HepG2 (cell line): ENCODE data around the gene CDK5RAP1. TPM values are rescaled to one million over a fixed set of nuclear protein-coding genes. Genes with fewer than 3 reads are reported as not detected.

Experiments used
- CREB1 ChIP-seq, 2 experiments: fragments of 450-650 bp in 1 of 2; IDR thresholded peaks; 2 replicates each; pipeline ENCODE4 v1.6.1; 2016 to 2017; ENCODE audit warnings: control low read depth in 1 of 2, mild to moderate bottlenecking in 1 of 2, missing compliant biosample characterization in 1 of 2, missing genetic modification characterization in 1 of 2
- CREM ChIP-seq, 2 experiments: sonication (generic) in 1 of 2; formaldehyde crosslinking in 1 of 2; IDR thresholded peaks; 2 replicates each; pipeline versions ENCODE4 v1.4.0 to v1.6.1; 2016 to 2020; ENCODE audit warnings: antibody characterized with exemption in 1 of 2, mild to moderate bottlenecking in 1 of 2, missing genetic modification reagents in 1 of 2
- DR1 ChIP-seq: sonication (generic); formaldehyde crosslinking; IDR thresholded peaks from 2 replicates; pipeline ENCODE4 v1.8.0; 2021; ENCODE audit warnings: mild to moderate bottlenecking, missing genetic modification reagents, inconsistent platforms
- MEIS1 ChIP-seq: sonication (generic); formaldehyde crosslinking; IDR thresholded peaks from 2 replicates; pipeline ENCODE4 v1.9.0; 2021; ENCODE audit warnings: mild to moderate bottlenecking, missing genetic modification reagents, moderate library complexity, borderline replicate concordance
- NR2F1 ChIP-seq, 2 experiments: fragments of 450-650 bp in 1 of 2; formaldehyde crosslinking in 1 of 2; IDR thresholded peaks; 2 replicates each; pipeline versions ENCODE4 v1.5.0 to v1.6.1; 2016 to 2020; ENCODE audit warnings: mild to moderate bottlenecking in 1 of 2, missing compliant biosample characterization in 1 of 2, missing genetic modification reagents in 1 of 2, moderate library complexity in 1 of 2
- PRMT3 ChIP-seq: sonication (generic); formaldehyde crosslinking; IDR thresholded peaks from 2 replicates; pipeline ENCODE4 v1.8.1; 2022; ENCODE audit warnings: low read depth, mild to moderate bottlenecking, moderate library complexity, missing genetic modification reagents, borderline replicate concordance
- RBM39 ChIP-seq: fragments of 200-400 bp; formaldehyde crosslinking; IDR thresholded peaks from one replicate; pipeline ENCODE4 v1.6.1; 2018; ENCODE audit warnings: antibody characterized with exemption, mild to moderate bottlenecking, low read depth, low read length; ENCODE audit not compliant: poor library complexity, severe bottlenecking
- RFXAP ChIP-seq: sonication (generic); formaldehyde crosslinking; IDR thresholded peaks from 2 replicates; pipeline ENCODE4 v1.4.0; 2020; ENCODE audit warnings: missing genetic modification reagents, borderline replicate concordance
- ZBTB3 ChIP-seq: sonication (generic); formaldehyde crosslinking; IDR thresholded peaks from 2 replicates; pipeline ENCODE4 v1.4.0; 2020; ENCODE audit warnings: low read depth, mild to moderate bottlenecking, moderate library complexity, missing genetic modification reagents, borderline replicate concordance
- ZNF10 ChIP-seq: sonication (generic); formaldehyde crosslinking; IDR thresholded peaks from 2 replicates; pipeline ENCODE4 v1.4.0; 2020; ENCODE audit warnings: mild to moderate bottlenecking, low read depth, missing genetic modification reagents, borderline replicate concordance
- ZNF329 ChIP-seq: sonication (generic); formaldehyde crosslinking; IDR thresholded peaks from 2 replicates; pipeline ENCODE4 v1.9.0; 2021; ENCODE audit warnings: low read depth, mild to moderate bottlenecking, missing genetic modification reagents
- ZNF414 ChIP-seq: sonication (generic); formaldehyde crosslinking; IDR thresholded peaks from 2 replicates; pipeline ENCODE4 v1.5.0; 2020; ENCODE audit warnings: missing genetic modification reagents
- ZNF432 ChIP-seq: sonication (generic); formaldehyde crosslinking; IDR thresholded peaks from 2 replicates; pipeline ENCODE4 v1.5.0; 2020; ENCODE audit warnings: missing genetic modification reagents, mild to moderate bottlenecking, borderline replicate concordance
- ZNF484 ChIP-seq: sonication (generic); formaldehyde crosslinking; IDR thresholded peaks from 2 replicates; pipeline ENCODE4 v1.5.1; 2020; ENCODE audit warnings: mild to moderate bottlenecking, low read depth, missing genetic modification reagents, borderline replicate concordance
- ZNF569 ChIP-seq: sonication (generic); formaldehyde crosslinking; IDR thresholded peaks from 2 replicates; pipeline ENCODE4 v1.5.0; 2020; ENCODE audit warnings: mild to moderate bottlenecking, missing genetic modification reagents, moderate library complexity, borderline replicate concordance
- ZNF570 ChIP-seq: sonication (generic); formaldehyde crosslinking; IDR thresholded peaks from 2 replicates; pipeline ENCODE4 v1.4.0; 2020; ENCODE audit warnings: mild to moderate bottlenecking, missing genetic modification reagents, borderline replicate concordance
- ZNF572 ChIP-seq: sonication (generic); formaldehyde crosslinking; IDR thresholded peaks from 2 replicates; pipeline ENCODE4 v1.5.1; 2020; ENCODE audit warnings: mild to moderate bottlenecking, missing genetic modification reagents
- ZNF75D ChIP-seq: sonication (generic); formaldehyde crosslinking; IDR thresholded peaks from 2 replicates; pipeline ENCODE4 v1.8.1; 2023; ENCODE audit warnings: missing genetic modification reagents, mild to moderate bottlenecking, borderline replicate concordance
- ZNF883 ChIP-seq: sonication (generic); formaldehyde crosslinking; IDR thresholded peaks from 2 replicates; pipeline ENCODE4 v1.5.1; 2020; ENCODE audit warnings: mild to moderate bottlenecking, missing genetic modification reagents; ENCODE audit errors: not compliant biosample characterization
- polyA plus RNA-seq, 8 experiments: library from polyadenylated mRNA; depleted of rRNA in 3 of 8; stranded (reverse) in 7 of 8; unstranded in 1 of 8; fragments of >200 nt; fragmentation: Illumina TruSeq in 4 of 8; extraction: Trizol in 4 of 8; gene quantifications; 2 replicates each; pipeline versions ENCODE4 v1.2.1 to v1.2.3, GENCODE V29; 2011 to 2016; ENCODE audit warnings: low read depth in 4 of 8, missing spikeins in 1 of 8, mixed read lengths in 1 of 8; ENCODE audit not compliant: insufficient read depth in 1 of 8
- total RNA-seq, 5 experiments: library from RNA; depleted of rRNA; stranded (reverse); fragments of >200 nt; fragmentation: Illumina TruSeq; extraction: Trizol; gene quantifications; 2 replicates each; pipeline ENCODE4 v1.2.3, GENCODE V29; 2016; ENCODE audit warnings: low read depth in 1 of 5
- TF ChIP-seq, protein P1 (sequence below): sonication (generic); formaldehyde crosslinking; IDR thresholded peaks from 2 replicates; pipeline ENCODE4 v1.8.0; 2022; ENCODE audit warnings: mild to moderate bottlenecking, missing genetic modification reagents, borderline replicate concordance
- TF ChIP-seq, protein P2 (sequence below): sonication (generic); formaldehyde crosslinking; IDR thresholded peaks from 2 replicates; pipeline ENCODE4 v1.8.1; 2022; ENCODE audit warnings: mild to moderate bottlenecking, missing genetic modification reagents
- TF ChIP-seq, protein P3 (sequence below): IDR thresholded peaks from 2 replicates; pipeline ENCODE4 v1.6.1; 2018; ENCODE audit warnings: missing genetic modification reagents, mild to moderate bottlenecking, missing compliant biosample characterization

The CDK5RAP1 gene
- total and polyA plus RNA-seq, 2 of the 13 experiments (the other 11 are each of a cell fraction or from before 2014, with no cell fraction given): 53.6 to 98.2 TPM

- TF ChIP-seq, protein P1, sequence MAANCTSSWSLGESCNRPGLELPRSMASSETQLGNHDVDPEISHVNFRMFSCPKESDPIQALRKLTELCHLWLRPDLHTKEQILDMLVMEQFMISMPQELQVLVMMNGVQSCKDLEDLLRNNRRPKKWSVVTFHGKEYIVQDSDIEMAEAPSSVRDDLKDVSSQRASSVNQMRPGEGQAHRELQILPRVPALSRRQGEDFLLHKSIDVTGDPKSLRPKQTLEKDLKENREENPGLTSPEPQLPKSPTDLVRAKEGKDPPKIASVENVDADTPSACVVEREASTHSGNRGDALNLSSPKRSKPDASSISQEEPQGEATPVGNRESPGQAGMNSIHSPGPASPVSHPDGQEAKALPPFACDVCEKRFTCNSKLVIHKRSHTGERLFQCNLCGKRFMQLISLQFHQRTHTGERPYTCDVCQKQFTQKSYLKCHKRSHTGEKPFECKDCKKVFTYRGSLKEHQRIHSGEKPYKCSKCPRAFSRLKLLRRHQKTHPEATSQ (CRISPR knock-in tag): no peak
- TF ChIP-seq ZNF329 (CRISPR knock-in tag) (0 out of 2 replicates have a peak, but pooled peaks have one; percentile 65), ZNF570 (CRISPR knock-in tag) (no peak), ZNF432 (CRISPR knock-in tag) (no peak), ZNF883 (CRISPR knock-in tag) (no peak), CREB1 (IDR thresholded peaks at IDR 0.05) (no peak), CREB1 (CRISPR knock-in tag; IDR thresholded peaks at IDR 0.05) (no peak), ZNF414 (CRISPR knock-in tag) (no peak), RBM39 (no peak), ZNF75D (CRISPR knock-in tag) (no peak), DR1 (CRISPR knock-in tag) (no peak), ZBTB3 (CRISPR knock-in tag) (no peak), CREM (IDR thresholded peaks at IDR 0.05) (no peak), CREM (CRISPR knock-in tag; IDR thresholded peaks at IDR 0.05) (no peak), ZNF569 (CRISPR knock-in tag) (no peak), ZNF484 (CRISPR knock-in tag) (no peak), NR2F1 (CRISPR knock-in tag; IDR thresholded peaks at IDR 0.05) (no peak), RFXAP (CRISPR knock-in tag) (no peak), ZNF572 (CRISPR knock-in tag) (no peak), ZNF10 (CRISPR knock-in tag) (no peak), PRMT3 (no peak), MEIS1 (no peak; the same call in 1 of the 2 replicates)
- TF ChIP-seq, protein P2, sequence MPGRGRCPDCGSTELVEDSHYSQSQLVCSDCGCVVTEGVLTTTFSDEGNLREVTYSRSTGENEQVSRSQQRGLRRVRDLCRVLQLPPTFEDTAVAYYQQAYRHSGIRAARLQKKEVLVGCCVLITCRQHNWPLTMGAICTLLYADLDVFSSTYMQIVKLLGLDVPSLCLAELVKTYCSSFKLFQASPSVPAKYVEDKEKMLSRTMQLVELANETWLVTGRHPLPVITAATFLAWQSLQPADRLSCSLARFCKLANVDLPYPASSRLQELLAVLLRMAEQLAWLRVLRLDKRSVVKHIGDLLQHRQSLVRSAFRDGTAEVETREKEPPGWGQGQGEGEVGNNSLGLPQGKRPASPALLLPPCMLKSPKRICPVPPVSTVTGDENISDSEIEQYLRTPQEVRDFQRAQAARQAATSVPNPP: no peak
- TF ChIP-seq, protein P3, sequence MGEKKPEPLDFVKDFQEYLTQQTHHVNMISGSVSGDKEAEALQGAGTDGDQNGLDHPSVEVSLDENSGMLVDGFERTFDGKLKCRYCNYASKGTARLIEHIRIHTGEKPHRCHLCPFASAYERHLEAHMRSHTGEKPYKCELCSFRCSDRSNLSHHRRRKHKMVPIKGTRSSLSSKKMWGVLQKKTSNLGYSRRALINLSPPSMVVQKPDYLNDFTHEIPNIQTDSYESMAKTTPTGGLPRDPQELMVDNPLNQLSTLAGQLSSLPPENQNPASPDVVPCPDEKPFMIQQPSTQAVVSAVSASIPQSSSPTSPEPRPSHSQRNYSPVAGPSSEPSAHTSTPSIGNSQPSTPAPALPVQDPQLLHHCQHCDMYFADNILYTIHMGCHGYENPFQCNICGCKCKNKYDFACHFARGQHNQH: no peak
These were observed 41.7 kb upstream of the CDK5RAP1 start (continued) for GRCh38 chr20:33443006-33443511.
